Panc1 (cell line): ENCODE measurements around the gene WDR90.

ENCODE experiments used
- CTCF ChIP-seq: fragments of 450-650 bp; IDR thresholded peaks from 2 replicates; pipeline ENCODE4 v1.5.1; 2017; ENCODE audit warnings: mild to moderate bottlenecking
- POLR2AphosphoS5 ChIP-seq: IDR thresholded peaks from 2 replicates; pipeline ENCODE4 v1.6.1; 2012; ENCODE audit warnings: mild to moderate bottlenecking, low read depth, low read length, moderate library complexity
- REST ChIP-seq, 2 experiments: IDR thresholded peaks; 2 replicates each; pipeline ENCODE4 v1.6.1; 2011 to 2012; ENCODE audit warnings: low read depth in 2 of 2, control low read depth in 1 of 2, low read length in 1 of 2, mild to moderate bottlenecking in 1 of 2, moderate library complexity in 1 of 2; ENCODE audit not compliant: insufficient read depth in 1 of 2

GRCh38 chr16:669666-670065 lies 20.5 kb downstream of the WDR90 start:
- TF ChIP-seq CTCF: no peak
- no peak for TF ChIP-seq REST (IDR thresholded peaks at IDR 0.05; ENCODE audit: insufficient read depth in 1 of 2, low read depth in 2 of 2, low read length in 1 of 2)
- TF ChIP-seq POLR2AphosphoS5: no peak
